ENCODE results near the gene SYTL1. TPM values are rescaled to one million over a fixed set of nuclear protein-coding genes. Genes with fewer than 3 reads are reported as not detected.

Gene SYTL1
- total and polyA plus RNA-seq, 9 of the 15 experiments (the other 6 are each of a cell fraction or from before 2014, with no cell fraction given), result 0.04 to 9.3 (median 1.7) TPM

DNA sequence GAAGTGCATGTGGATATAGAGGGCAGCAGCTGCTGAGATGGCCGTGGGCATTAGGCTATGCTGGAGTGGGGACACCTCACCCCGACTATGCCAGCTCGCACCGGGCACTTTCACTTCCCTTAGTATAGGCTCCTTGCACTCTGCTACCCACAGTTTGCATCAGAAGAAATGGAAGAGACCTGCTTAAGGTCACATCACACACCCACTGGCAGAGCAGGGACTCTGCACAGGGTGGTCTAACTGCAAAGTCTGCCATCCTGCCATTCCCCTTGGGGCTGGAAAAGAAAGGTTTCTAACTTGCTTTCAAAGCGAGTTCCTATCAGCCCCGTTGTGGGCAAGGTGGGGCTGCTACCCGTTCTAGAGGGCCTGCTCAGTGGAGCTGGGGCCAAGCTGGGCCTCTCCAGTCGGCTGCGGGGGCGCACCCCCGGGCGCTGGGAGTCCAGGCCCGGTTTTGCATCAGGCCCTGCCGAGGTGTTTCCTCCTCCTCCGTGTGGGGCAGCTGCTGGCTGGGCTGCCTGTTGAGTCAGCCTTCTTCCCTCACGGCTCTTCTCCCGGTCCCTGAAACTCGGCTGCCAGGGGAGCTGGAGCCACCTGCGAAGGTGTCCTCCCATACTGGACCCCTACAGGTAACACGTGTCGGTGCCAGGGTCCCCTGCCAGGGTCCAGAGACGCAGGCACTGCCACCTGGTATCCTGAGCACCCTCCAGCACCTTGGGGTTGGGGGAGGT, at the start of gene SYTL1 (continued):
- TF ChIP-seq NR2C1 (IDR thresholded peaks at IDR 0.05) (0 out of 2 replicates have a peak, but pooled peaks have one; percentile 14), NR2C1 (tag; IDR thresholded peaks at IDR 0.05) (no peak), STAT5A (IDR thresholded peaks at IDR 0.05; ENCODE audit: borderline replicate concordance, low read length) (no peak), TAF15 (IDR thresholded peaks at IDR 0.05; ENCODE audit: low read depth, low read length) (no peak), SREBF2 (CRISPR knock-in tag; IDR thresholded peaks at IDR 0.05) (no peak), CEBPG (CRISPR knock-in tag; IDR thresholded peaks at IDR 0.05) (peak; percentile 4; the same call in 1 of the 2 replicates), CEBPG (tag; conservative IDR thresholded peaks at IDR 0.05 in 1 of 2, IDR thresholded peaks at IDR 0.05 in 1 of 2) (no peak), NR2F6 (CRISPR knock-in tag; IDR thresholded peaks at IDR 0.05) (no peak), ZC3H11A (IDR thresholded peaks at IDR 0.05; ENCODE audit: low read depth, low read length) (no peak), RB1 (IDR thresholded peaks at IDR 0.05; ENCODE audit: low read depth) (no peak), SIX5 (IDR thresholded peaks at IDR 0.05; ENCODE audit: borderline replicate concordance in 1 of 2, insufficient read depth in 1 of 2, low read depth in 1 of 2, low read length in 2 of 2) (no peak), ZNF23 (CRISPR knock-in tag; IDR thresholded peaks at IDR 0.05) (no peak), FIP1L1 (IDR thresholded peaks at IDR 0.05; ENCODE audit: low read depth, low read length, poor library complexity, severe bottlenecking) (no peak), ZNF740 (CRISPR knock-in tag; IDR thresholded peaks at IDR 0.05) (no peak), ZNF740 (tag; IDR thresholded peaks at IDR 0.05) (no peak), RCOR1 (IDR thresholded peaks at IDR 0.05; ENCODE audit: borderline replicate concordance in 1 of 2, low read depth in 2 of 2, low read length in 2 of 2) (0 out of 4 replicates have a peak, but pooled peaks of 1 of the 2 experiments have one; percentile 32), ZFPM2 (CRISPR knock-in tag; IDR thresholded peaks at IDR 0.05) (no peak), NELFE (IDR thresholded peaks at IDR 0.05; ENCODE audit: insufficient read depth, insufficient read length) (no peak), E2F3 (CRISPR knock-in tag; IDR thresholded peaks at IDR 0.05) (no peak), SNIP1 (IDR thresholded peaks at IDR 0.05; ENCODE audit: low read depth) (no peak), ZNF766 (CRISPR knock-in tag; conservative IDR thresholded peaks at IDR 0.05) (no peak), ZFP36 (IDR thresholded peaks at IDR 0.05; ENCODE audit: low read depth, low read length, partially characterized antibody) (no peak), SREBF1 (IDR thresholded peaks at IDR 0.05; ENCODE audit: borderline replicate concordance, low read depth, low read length) (no peak), NEUROD1 (IDR thresholded peaks at IDR 0.05; ENCODE audit: borderline replicate concordance, low read depth, low read length, partially characterized antibody) (peak; percentile 98), NCOA6 (IDR thresholded peaks at IDR 0.05) (no peak)
- TF ChIP-seq, protein P1, sequence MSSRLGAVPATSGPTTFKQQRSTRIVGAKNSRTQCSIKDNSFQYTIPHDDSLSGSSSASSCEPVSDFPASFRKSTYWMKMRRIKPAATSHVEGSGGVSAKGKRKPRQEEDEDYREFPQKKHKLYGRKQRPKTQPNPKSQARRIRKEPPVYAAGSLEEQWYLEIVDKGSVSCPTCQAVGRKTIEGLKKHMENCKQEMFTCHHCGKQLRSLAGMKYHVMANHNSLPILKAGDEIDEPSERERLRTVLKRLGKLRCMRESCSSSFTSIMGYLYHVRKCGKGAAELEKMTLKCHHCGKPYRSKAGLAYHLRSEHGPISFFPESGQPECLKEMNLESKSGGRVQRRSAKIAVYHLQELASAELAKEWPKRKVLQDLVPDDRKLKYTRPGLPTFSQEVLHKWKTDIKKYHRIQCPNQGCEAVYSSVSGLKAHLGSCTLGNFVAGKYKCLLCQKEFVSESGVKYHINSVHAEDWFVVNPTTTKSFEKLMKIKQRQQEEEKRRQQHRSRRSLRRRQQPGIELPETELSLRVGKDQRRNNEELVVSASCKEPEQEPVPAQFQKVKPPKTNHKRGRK (tag; IDR thresholded peaks at IDR 0.05), result no peak
- TF ChIP-seq, protein P2, sequence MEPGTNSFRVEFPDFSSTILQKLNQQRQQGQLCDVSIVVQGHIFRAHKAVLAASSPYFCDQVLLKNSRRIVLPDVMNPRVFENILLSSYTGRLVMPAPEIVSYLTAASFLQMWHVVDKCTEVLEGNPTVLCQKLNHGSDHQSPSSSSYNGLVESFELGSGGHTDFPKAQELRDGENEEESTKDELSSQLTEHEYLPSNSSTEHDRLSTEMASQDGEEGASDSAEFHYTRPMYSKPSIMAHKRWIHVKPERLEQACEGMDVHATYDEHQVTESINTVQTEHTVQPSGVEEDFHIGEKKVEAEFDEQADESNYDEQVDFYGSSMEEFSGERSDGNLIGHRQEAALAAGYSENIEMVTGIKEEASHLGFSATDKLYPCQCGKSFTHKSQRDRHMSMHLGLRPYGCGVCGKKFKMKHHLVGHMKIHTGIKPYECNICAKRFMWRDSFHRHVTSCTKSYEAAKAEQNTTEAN (CRISPR knock-in tag; IDR thresholded peaks at IDR 0.05), result peak; percentile 42; the same call in 1 of the 2 replicates

Measured in K562 (cell line).